ACC112 (cell line): ENCODE data around the gene DLG5.

Source experiments
- H2AFZ ChIP-seq: fragments of 200-600 bp; sonication (generic); one replicate; pipeline ENCODE4 v1.6.0; 2017; ENCODE audit warnings: antibody characterized with exemption, low read length; ENCODE audit not compliant: unreplicated experiment
- H3K27ac ChIP-seq: fragments of 200-600 bp; sonication (generic); 2 replicates; pipeline ENCODE4 v1.5.1; 2014; ENCODE audit warnings: low read depth, mild to moderate bottlenecking, antibody characterized with exemption, low read length, moderate library complexity
- H3K27me3 ChIP-seq: fragments of 200-600 bp; sonication (generic); 2 replicates; pipeline ENCODE4 v1.6.1; 2014; ENCODE audit warnings: mild to moderate bottlenecking, antibody characterized with exemption, low read length, moderate library complexity, mixed read lengths; ENCODE audit not compliant: insufficient read depth
- H3K36me3 ChIP-seq: fragments of 200-600 bp; sonication (generic); 2 replicates; pipeline ENCODE4 v1.6.1; 2016; ENCODE audit warnings: mild to moderate bottlenecking, antibody characterized with exemption, low read length, moderate library complexity, mixed read lengths; ENCODE audit not compliant: insufficient read depth
- H3K4me1 ChIP-seq: fragments of 200-600 bp; sonication (generic); one replicate; pipeline ENCODE4 v1.6.1; 2016; ENCODE audit warnings: low read length, mixed read lengths; ENCODE audit not compliant: insufficient read depth, unreplicated experiment, control insufficient read depth
- H3K4me3 ChIP-seq: fragments of 200-600 bp; sonication (generic); 2 replicates; pipeline ENCODE4 v1.5.1; 2014; ENCODE audit warnings: mild to moderate bottlenecking, low read depth, low read length
- H3K79me2 ChIP-seq: fragments of 200-600 bp; sonication (generic); one replicate; pipeline ENCODE4 v1.6.0; 2016; ENCODE audit warnings: low read length; ENCODE audit not compliant: control insufficient read depth, unreplicated experiment, insufficient read depth

Gene DLG5

GRCh38 chr10:77819210-77820112 is 107.1 kb downstream of the DLG5 start:
- Histone ChIP-seq H3K27ac (no peak overlapping the region), H3K27me3 (no peaks in the 10 kb centered on the region), H3K36me3 (peaks cover 8% of the 10 kb centered on the region; the same call in 1 of the 2 replicates), H3K79me2 (no peaks in the 10 kb centered on the region), H2AFZ (no peak overlapping the region), H3K4me3 (no peak overlapping the region), H3K4me1 (no peaks in the 10 kb centered on the region)

- Histone ChIP-seq H3K36me3 (peaks cover 8% of the 10 kb centered on the region; the same call in 1 of the 2 replicates), H3K27me3 (no peaks in the 10 kb centered on the region), H2AFZ (no peak overlapping the region)
These were observed 108.2 kb downstream of the DLG5 start for GRCh38 chr10:77818378-77818777.

GRCh38 chr10:77817541-77817940 is 109.0 kb downstream of the DLG5 start:
- Histone ChIP-seq H3K79me2 (no peaks in the 10 kb centered on the region), H2AFZ (no peak overlapping the region), H3K27me3 (no peaks in the 10 kb centered on the region), H3K36me3 (peaks cover 8% of the 10 kb centered on the region; the same call in 1 of the 2 replicates), H3K4me3 (no peak overlapping the region), H3K27ac (no peak overlapping the region), H3K4me1 (no peaks in the 10 kb centered on the region)

More at GRCh38 chr10:77818378-77818777, 108.2 kb downstream of the DLG5 start:
- no peak overlapping the region for H3K27ac ChIP-seq
- no peak overlapping the region for H3K4me3 ChIP-seq
- no peaks in the 10 kb centered on the region for H3K79me2 ChIP-seq
- no peaks in the 10 kb centered on the region for H3K4me1 ChIP-seq

- peaks cover 8% of the 10 kb centered on the region; the same call in 1 of the 2 replicates for H3K36me3 ChIP-seq
- H2AFZ ChIP-seq = no peak overlapping the region
- no peaks in the 10 kb centered on the region for H3K79me2 ChIP-seq
- no peak overlapping the region for H3K27ac ChIP-seq
- H3K4me3 ChIP-seq = no peak overlapping the region
- no peaks in the 10 kb centered on the region for H3K27me3 ChIP-seq
- no peaks in the 10 kb centered on the region for H3K4me1 ChIP-seq
These were observed 110.2 kb downstream of the DLG5 start for GRCh38 chr10:77816311-77816710.

GRCh38 chr10:77812741-77813140 is 113.8 kb downstream of the DLG5 start:
- Histone ChIP-seq H3K27me3 (no peaks in the 10 kb centered on the region), H3K79me2 (no peaks in the 10 kb centered on the region), H3K36me3 (peaks cover 8% of the 10 kb centered on the region; the same call in 1 of the 2 replicates), H2AFZ (no peak overlapping the region), H3K4me1 (no peaks in the 10 kb centered on the region), H3K27ac (no peak overlapping the region), H3K4me3 (no peak overlapping the region)

- H3K36me3 ChIP-seq = peaks cover 11% of the 10 kb centered on the region; the same call in 1 of the 2 replicates
- no peaks in the 10 kb centered on the region for H3K79me2 ChIP-seq
- H3K27me3 ChIP-seq = no peaks in the 10 kb centered on the region
- no peak overlapping the region for H3K27ac ChIP-seq
- no peak overlapping the region for H3K4me3 ChIP-seq
- H2AFZ ChIP-seq = no peak overlapping the region
- H3K4me1 ChIP-seq = no peaks in the 10 kb centered on the region
These were observed 114.6 kb downstream of the DLG5 start for GRCh38 chr10:77811831-77812430.

GRCh38 chr10:77810446-77811335 is 115.9 kb downstream of the DLG5 start:
- Histone ChIP-seq H3K36me3 (peaks cover 6% of the 10 kb centered on the region; the same call in 1 of the 2 replicates), H3K27ac (no peak overlapping the region)

GRCh38 chr10:77809336-77809735 is 117.2 kb downstream of the DLG5 start:
- H3K27me3 ChIP-seq = no peaks in the 10 kb centered on the region
- H3K79me2 ChIP-seq = no peaks in the 10 kb centered on the region
- no peak overlapping the region for H3K27ac ChIP-seq
- H3K4me3 ChIP-seq = no peak overlapping the region
- no peak overlapping the region for H2AFZ ChIP-seq
- peaks cover 9% of the 10 kb centered on the region; the same call in 1 of the 2 replicates for H3K36me3 ChIP-seq
- no peaks in the 10 kb centered on the region for H3K4me1 ChIP-seq

More at GRCh38 chr10:77810446-77811335, 115.9 kb downstream of the DLG5 start:
- Histone ChIP-seq H3K79me2 (no peaks in the 10 kb centered on the region), H2AFZ (no peak overlapping the region), H3K27me3 (no peaks in the 10 kb centered on the region), H3K4me1 (no peaks in the 10 kb centered on the region), H3K4me3 (no peak overlapping the region)

GRCh38 chr10:77807706-77808105 is 118.8 kb downstream of the DLG5 start:
- H3K36me3 ChIP-seq = peaks cover 9% of the 10 kb centered on the region; the same call in 1 of the 2 replicates
- no peak overlapping the region for H2AFZ ChIP-seq
- H3K4me1 ChIP-seq = no peaks in the 10 kb centered on the region
- H3K79me2 ChIP-seq = no peaks in the 10 kb centered on the region
- no peaks in the 10 kb centered on the region for H3K27me3 ChIP-seq
- no peak overlapping the region for H3K27ac ChIP-seq
- no peak overlapping the region for H3K4me3 ChIP-seq

GRCh38 chr10:77806511-77807157 is 119.9 kb downstream of the DLG5 start:
- Histone ChIP-seq H3K79me2 (no peaks in the 10 kb centered on the region), H3K27ac (no peak overlapping the region), H3K4me1 (peaks cover 10% of the 10 kb centered on the region), H2AFZ (no peak overlapping the region), H3K4me3 (no peak overlapping the region), H3K36me3 (peaks cover 14% of the 10 kb centered on the region; the same call in 1 of the 2 replicates), H3K27me3 (no peaks in the 10 kb centered on the region)
